Fibroblast of lung (primary cell): ENCODE data around the gene EMID1.

Experiments used
- EZH2 ChIP-seq: IDR thresholded peaks from 2 replicates; pipeline ENCODE4 v1.5.1; 2012; ENCODE audit warnings: low read length, control low read depth, mild to moderate bottlenecking; ENCODE audit errors: missing control alignments
- TF ChIP-seq, protein P1 (sequence below), 2 donors: IDR thresholded peaks in 1 of 2; conservative IDR thresholded peaks in 1 of 2; 1 replicate in 1 of 2; 2 replicates in 1 of 2; pipeline ENCODE4 v1.5.1; 2011 to 2012; ENCODE audit warnings: low read length in 2 of 2, control low read depth in 1 of 2, inconsistent platforms in 1 of 2, low read depth in 1 of 2, mild to moderate bottlenecking in 1 of 2

DNA sequence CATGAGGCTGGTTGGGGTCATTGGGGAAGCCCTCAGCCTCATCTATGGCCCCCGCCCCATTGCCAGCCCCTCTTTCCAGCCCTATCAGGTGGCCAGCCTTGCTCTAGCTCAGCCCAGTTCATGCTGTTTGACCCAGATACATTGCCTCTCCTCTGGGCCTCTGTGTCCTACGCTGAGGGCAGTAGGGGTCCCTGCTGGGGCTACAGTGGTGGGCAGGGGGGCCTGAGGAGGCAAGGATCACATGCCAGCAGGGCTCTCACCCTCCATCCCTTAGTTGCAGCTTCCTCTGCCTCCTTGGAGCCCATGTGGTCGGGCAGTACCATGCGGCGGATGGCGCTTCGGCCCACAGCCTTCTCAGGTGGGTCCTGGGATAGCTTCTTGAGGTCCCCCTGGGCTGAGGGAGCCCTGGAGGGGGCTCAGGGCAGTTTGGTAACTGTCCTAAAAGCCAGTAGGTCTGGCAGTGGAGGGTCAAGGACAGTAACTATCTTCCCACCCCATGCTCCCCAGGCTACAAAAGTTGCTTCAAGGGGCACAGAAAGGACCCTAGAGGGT, 19.2 kb downstream of the EMID1 start:
- TF ChIP-seq, protein P1, sequence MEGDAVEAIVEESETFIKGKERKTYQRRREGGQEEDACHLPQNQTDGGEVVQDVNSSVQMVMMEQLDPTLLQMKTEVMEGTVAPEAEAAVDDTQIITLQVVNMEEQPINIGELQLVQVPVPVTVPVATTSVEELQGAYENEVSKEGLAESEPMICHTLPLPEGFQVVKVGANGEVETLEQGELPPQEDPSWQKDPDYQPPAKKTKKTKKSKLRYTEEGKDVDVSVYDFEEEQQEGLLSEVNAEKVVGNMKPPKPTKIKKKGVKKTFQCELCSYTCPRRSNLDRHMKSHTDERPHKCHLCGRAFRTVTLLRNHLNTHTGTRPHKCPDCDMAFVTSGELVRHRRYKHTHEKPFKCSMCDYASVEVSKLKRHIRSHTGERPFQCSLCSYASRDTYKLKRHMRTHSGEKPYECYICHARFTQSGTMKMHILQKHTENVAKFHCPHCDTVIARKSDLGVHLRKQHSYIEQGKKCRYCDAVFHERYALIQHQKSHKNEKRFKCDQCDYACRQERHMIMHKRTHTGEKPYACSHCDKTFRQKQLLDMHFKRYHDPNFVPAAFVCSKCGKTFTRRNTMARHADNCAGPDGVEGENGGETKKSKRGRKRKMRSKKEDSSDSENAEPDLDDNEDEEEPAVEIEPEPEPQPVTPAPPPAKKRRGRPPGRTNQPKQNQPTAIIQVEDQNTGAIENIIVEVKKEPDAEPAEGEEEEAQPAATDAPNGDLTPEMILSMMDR (conservative IDR thresholded peaks at IDR 0.05 in 1 of 2, IDR thresholded peaks at IDR 0.05 in 1 of 2; ENCODE audit: low read depth in 1 of 2, low read length in 2 of 2) = no peak
- no peak for TF ChIP-seq EZH2
